Activated CD4-positive, alpha-beta memory T cell treated with anti-CD3 and anti-CD28 coated beads, Interleukin-2, amount 10 ng/mL, durations not matched to agents 7 days and 5 days (primary cell): Measurements from ENCODE around the gene PRPF8. TPM values are rescaled to one million over a fixed set of nuclear protein-coding genes. Genes with fewer than 3 reads are reported as not detected.

Experiments
- CTCF ChIA-PET: fragments of 350-600 bp; sonication (Branson Sonifier 250); formaldehyde crosslinking; loops from one replicate; lab custom pipeline; 2021; ENCODE audit warnings: antibody characterized with exemption, inconsistent platforms; lab: Charles Lee
- POLR2A ChIA-PET: fragments of 350-600 bp; sonication (Branson Sonifier 250); formaldehyde crosslinking; loops from one replicate; lab custom pipeline; 2021; ENCODE audit warnings: antibody characterized with exemption; lab: Charles Lee
- DNase-seq: peaks from one replicate; pipeline ENCODE4 v3.0.0-alpha.2; 2020
- H3K27ac Mint-ChIP-seq: one replicate; pipeline ENCODE4 v1.8.0; 2021; ENCODE audit warnings: mild to moderate bottlenecking, mixed read lengths
- H3K27me3 Mint-ChIP-seq: one replicate; pipeline ENCODE4 v1.8.0; 2021; ENCODE audit warnings: mixed read lengths
- H3K36me3 Mint-ChIP-seq: one replicate; pipeline ENCODE4 v1.8.0; 2021; ENCODE audit warnings: low read depth, mixed read lengths
- H3K4me1 Mint-ChIP-seq: one replicate; pipeline ENCODE4 v1.8.0; 2021; ENCODE audit warnings: mixed read lengths
- H3K4me3 Mint-ChIP-seq: one replicate; pipeline ENCODE4 v1.8.0; 2021; ENCODE audit warnings: mild to moderate bottlenecking, mixed read lengths
- H3K9me3 Mint-ChIP-seq: one replicate; pipeline ENCODE4 v1.8.0; 2021; ENCODE audit warnings: mixed read lengths
- total RNA-seq, 2 experiments: library from RNA; stranded (reverse); gene quantifications; one replicate each; pipeline ENCODE4 v1.2.3, GENCODE V29; 2021

PRPF8 gene
- total RNA-seq, 2 experiments from 2014 or later: 264 to 267 TPM

DNA sequence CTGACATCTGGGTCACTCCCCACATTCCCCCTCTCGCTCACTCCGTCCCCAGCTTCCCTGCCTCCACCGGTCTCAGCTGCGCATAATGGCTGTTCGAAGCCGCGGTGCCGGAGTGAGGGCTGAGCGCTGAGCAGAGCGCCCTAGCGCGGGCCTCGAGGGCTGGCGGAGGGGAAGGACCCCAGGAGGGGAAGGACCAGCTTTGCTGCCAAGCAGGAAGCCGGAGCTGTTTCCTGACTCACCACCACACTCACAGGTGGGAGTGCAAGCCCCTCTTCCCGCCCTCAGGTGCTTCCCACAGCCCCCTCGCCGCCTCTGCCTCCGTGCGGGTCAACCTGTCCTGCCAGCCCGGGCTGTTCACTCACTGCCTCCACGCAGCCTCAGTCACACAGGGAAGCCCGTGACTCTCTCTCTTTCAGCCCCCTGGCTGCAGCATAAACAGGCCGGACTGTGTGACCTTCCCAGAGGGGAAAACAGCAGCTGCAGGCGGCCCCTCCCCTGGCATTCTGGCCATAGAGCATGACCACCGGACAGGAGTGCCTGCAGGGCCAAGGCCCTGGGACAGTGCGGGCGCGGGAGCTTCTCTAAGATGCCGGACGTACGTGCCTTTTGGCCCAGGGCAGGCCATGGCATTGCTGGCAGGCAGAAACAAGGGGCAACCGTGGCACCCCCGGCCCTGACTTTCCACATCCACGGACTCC lies 79.7 kb downstream of the PRPF8 start:
- ChIA-PET CTCF (no interaction called here), POLR2A (interaction anchor here (0.6 kb wide), 1 partner anchor 34 kb away, joined by 3 read pairs; no protein-coding TSS in a partner anchor)
- no peak for DNase-seq
- peaks cover 11% of the 10 kb centered on the region for H3K4me1 Mint-ChIP-seq
- H3K27ac Mint-ChIP-seq: no peak overlapping the region
- H3K4me3 Mint-ChIP-seq: no peak overlapping the region
- no peaks in the 10 kb centered on the region for H3K27me3 Mint-ChIP-seq
- peaks cover 5% of the 10 kb centered on the region for H3K9me3 Mint-ChIP-seq
- no peaks in the 10 kb centered on the region for H3K36me3 Mint-ChIP-seq

DNA sequence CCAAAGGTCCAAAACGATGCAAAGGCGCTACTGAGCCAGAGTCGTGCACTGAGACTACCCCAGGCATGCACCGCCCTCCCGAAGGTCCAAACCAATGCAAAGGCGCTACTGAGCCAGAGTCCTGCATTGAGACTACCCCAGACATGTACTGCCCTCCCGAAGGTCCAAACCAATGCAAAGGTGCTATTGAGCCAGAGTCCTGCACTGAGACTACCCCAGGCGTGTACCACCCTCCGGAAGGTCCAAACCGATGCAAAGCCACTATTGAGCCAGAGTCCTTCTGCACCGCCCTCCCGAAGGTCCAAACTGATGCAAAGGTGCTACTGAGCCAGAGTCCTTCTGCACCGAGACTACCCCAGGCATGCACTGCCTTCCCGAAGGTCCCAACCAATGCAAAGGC lies 83.1 kb downstream of the PRPF8 start:
- Mint-ChIP-seq H3K4me1 (no peaks in the 10 kb centered on the region), H3K36me3 (no peaks in the 10 kb centered on the region), H3K9me3 (peaks cover 5% of the 10 kb centered on the region), H3K4me3 (no peak overlapping the region), H3K27me3 (no peaks in the 10 kb centered on the region), H3K27ac (no peak overlapping the region)
- ChIA-PET POLR2A (no interaction called here), CTCF (no interaction called here)
- no peak for DNase-seq

Other genes starting within 250 kb of the PRPF8 start
- 10 to 100 TPM; 19.9 to 21.9 TPM for gene CRK, start 228.6 kb downstream of the PRPF8 start, total RNA-seq
- gene MYO1C, start 192.2 kb downstream of the PRPF8 start, total RNA-seq: 10 to 100 TPM; 59.3 to 64.8 TPM
- gene INPP5K, start 168.3 kb downstream of the PRPF8 start, total RNA-seq: 10 to 100 TPM; 52.4 to 58.1 TPM
- 10 to 100 TPM; 46.4 to 47.8 TPM for gene PITPNA, start 122.1 kb downstream of the PRPF8 start, total RNA-seq
- gene SLC43A2, start 56.0 kb downstream of the PRPF8 start, total RNA-seq: under 1 TPM; 0.73 to 0.85 TPM
- gene SCARF1, start 39.1 kb downstream of the PRPF8 start, total RNA-seq: 1 to 10 TPM; 2.8 to 3.2 TPM
- gene RILP, start 35.0 kb downstream of the PRPF8 start, total RNA-seq: 1 to 10 TPM; 7.5 to 8.7 TPM
- gene TLCD2, start 25.5 kb upstream of the PRPF8 start, total RNA-seq: under 1 TPM; 0.65 to 0.75 TPM
- gene WDR81, start 39.8 kb upstream of the PRPF8 start, total RNA-seq: 10 to 100 TPM; 33.3 to 35.1 TPM
- under 1 TPM; 0.23 to 0.55 TPM for gene SERPINF2, start 58.0 kb upstream of the PRPF8 start, total RNA-seq
- not detected for gene SERPINF1, start 77.2 kb upstream of the PRPF8 start, total RNA-seq
- gene SMYD4, start 145.0 kb upstream of the PRPF8 start, total RNA-seq: 10 to 100 TPM; 27.4 to 29.3 TPM
- 100 to 1,000 TPM; 176 to 186 TPM for gene RPA1, start 145.1 kb upstream of the PRPF8 start, total RNA-seq